PFSK-1 (cell line): ENCODE data around the gene SLC16A14.

Experiments
- FOXP2 ChIP-seq: optimal IDR thresholded peaks from 2 replicates; pipeline ENCODE3; 2011; ENCODE audit warnings: borderline replicate concordance, control low read depth, inconsistent platforms; ENCODE audit not compliant: insufficient read depth; ENCODE audit errors: extremely low read length, extremely low read depth
- POLR2AphosphoS5 ChIP-seq: IDR thresholded peaks from 2 replicates; pipeline ENCODE4 v1.6.1; 2012; ENCODE audit warnings: low read depth, mild to moderate bottlenecking, control low read depth, low read length, moderate library complexity
- REST ChIP-seq, 2 experiments: IDR thresholded peaks; 2 replicates each; pipeline versions ENCODE4 v1.6.1 to v1.8.0; 2011 to 2012; ENCODE audit warnings: low read depth in 2 of 2, low read length in 2 of 2, control low read depth in 1 of 2, inconsistent platforms in 1 of 2, mild to moderate bottlenecking in 1 of 2, moderate library complexity in 1 of 2; ENCODE audit not compliant: insufficient read depth in 1 of 2
- SIN3A ChIP-seq: IDR thresholded peaks from 2 replicates; pipeline ENCODE4 v1.6.1; 2012; ENCODE audit warnings: mild to moderate bottlenecking, low read length, moderate library complexity, borderline replicate concordance; ENCODE audit not compliant: insufficient read depth
- TAF1 ChIP-seq: IDR thresholded peaks from 2 replicates; pipeline ENCODE4 v1.6.1; 2012; ENCODE audit warnings: low read length, control low read depth, borderline replicate concordance; ENCODE audit not compliant: insufficient read depth

SLC16A14 gene

GRCh38 chr2:230052299-230052698, 16.4 kb downstream of the SLC16A14 start:
- TF ChIP-seq FOXP2 (no peak), TAF1 (no peak), REST (IDR thresholded peaks at IDR 0.05; ENCODE audit: insufficient read depth in 1 of 2, low read depth in 2 of 2, low read length in 2 of 2) (no peak), SIN3A (no peak), POLR2AphosphoS5 (no peak)

DNA sequence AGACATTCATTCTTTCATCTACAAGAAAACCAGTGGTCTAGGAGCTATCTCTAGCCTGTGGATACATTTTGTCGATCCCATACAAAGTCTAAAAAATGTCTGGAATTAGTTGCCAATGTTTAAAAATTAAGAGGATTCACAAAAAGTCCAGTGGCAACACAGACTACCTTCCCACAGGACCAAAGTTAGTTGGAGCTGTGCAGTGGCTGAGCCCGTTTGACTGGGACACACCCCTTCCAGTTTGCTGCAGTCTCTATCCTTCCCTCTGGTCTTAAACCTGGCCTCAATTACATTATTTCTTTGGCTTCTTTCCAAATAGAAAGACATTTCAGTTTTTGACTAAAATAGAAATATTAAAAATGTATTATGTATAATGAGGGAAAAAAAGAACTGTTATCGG, 18.6 kb downstream of the SLC16A14 start:
- no peak for TF ChIP-seq FOXP2
- TF ChIP-seq REST (IDR thresholded peaks at IDR 0.05; ENCODE audit: insufficient read depth in 1 of 2, low read depth in 2 of 2, low read length in 2 of 2), result no peak
- no peak for TF ChIP-seq SIN3A
- TF ChIP-seq POLR2AphosphoS5, result no peak
- no peak for TF ChIP-seq TAF1

GRCh38 chr2:230048010-230048671, 20.6 kb downstream of the SLC16A14 start:
- no peak for TF ChIP-seq REST (IDR thresholded peaks at IDR 0.05; ENCODE audit: insufficient read depth in 1 of 2, low read depth in 2 of 2, low read length in 2 of 2)
- no peak for TF ChIP-seq SIN3A
- TF ChIP-seq TAF1, result no peak
- TF ChIP-seq FOXP2, result no peak

DNA sequence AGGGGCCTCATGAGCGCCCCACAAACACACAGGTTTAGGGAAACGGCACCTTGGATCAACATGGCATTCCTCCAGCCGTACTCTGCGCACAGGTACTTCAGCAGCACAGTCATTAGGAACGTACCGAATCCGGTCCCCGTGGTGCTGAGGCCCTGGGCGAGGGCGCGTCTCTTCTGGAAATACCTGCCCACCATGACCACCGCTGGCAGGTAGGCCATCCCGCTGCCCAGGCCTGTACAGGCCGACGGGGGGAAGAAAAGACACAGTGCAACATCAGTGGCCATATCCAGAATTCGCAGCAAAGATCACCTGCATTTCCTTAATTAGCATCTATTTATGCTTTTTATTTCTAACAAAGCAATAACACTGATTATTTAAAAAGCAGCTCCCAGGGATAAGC, 22.2 kb downstream of the SLC16A14 start:
- TF ChIP-seq FOXP2 (no peak), POLR2AphosphoS5 (no peak), SIN3A (no peak), REST (IDR thresholded peaks at IDR 0.05; ENCODE audit: insufficient read depth in 1 of 2, low read depth in 2 of 2, low read length in 2 of 2) (no peak), TAF1 (no peak)

GRCh38 chr2:230043461-230043860, 25.3 kb downstream of the SLC16A14 start:
- no peak for TF ChIP-seq TAF1
- TF ChIP-seq REST (IDR thresholded peaks at IDR 0.05; ENCODE audit: insufficient read depth in 1 of 2, low read depth in 2 of 2, low read length in 2 of 2), result no peak
- no peak for TF ChIP-seq POLR2AphosphoS5
- no peak for TF ChIP-seq SIN3A
